GM19455 (cell line): ENCODE results near the gene GAS6.
"Not testable (repeated sequence)": the region's sequence is repeated elsewhere in the genome, so short reads cannot be mapped to it uniquely, and the experiment has no call there.

Experiments used
- ATAC-seq: cut with Tn5 transposase; IDR thresholded peaks from one replicate; pipeline ENCODE4 v1.9.1; 2021; ENCODE audit not compliant: unreplicated experiment

GAS6 gene

GRCh38 chr13:113840541-113841352 lies 23.1 kb downstream of the GAS6 start:
- no peak for ATAC-seq

GRCh38 chr13:113839536-113840204 lies 24.2 kb downstream of the GAS6 start:
- no peak for ATAC-seq

- no peak for ATAC-seq
Observed at GRCh38 chr13:113838711-113839201, 25.1 kb downstream of the GAS6 start.

GRCh38 chr13:113837560-113838355 lies 26.1 kb downstream of the GAS6 start:
- ATAC-seq, result no peak

GRCh38 chr13:113836768-113837559 lies 26.9 kb downstream of the GAS6 start:
- no peak for ATAC-seq

- ATAC-seq, result no peak
Observed at GRCh38 chr13:113835461-113836270, 28.2 kb downstream of the GAS6 start.

GRCh38 chr13:113834496-113835200 lies 29.2 kb downstream of the GAS6 start:
- no peak for ATAC-seq

- ATAC-seq, result not testable (repeated sequence)
Observed at GRCh38 chr13:113834006-113834405, 29.9 kb downstream of the GAS6 start.

- no peak for ATAC-seq
Observed at GRCh38 chr13:113833111-113833830, 30.6 kb downstream of the GAS6 start.

- no peak for ATAC-seq
Observed at GRCh38 chr13:113832631-113833030, 31.2 kb downstream of the GAS6 start.

GRCh38 chr13:113832205-113832604 lies 31.7 kb downstream of the GAS6 start:
- ATAC-seq, result no peak

- no peak for ATAC-seq
Observed at GRCh38 chr13:113831061-113831460, 32.8 kb downstream of the GAS6 start.

- ATAC-seq, result not testable (repeated sequence)
Observed at GRCh38 chr13:113830426-113830950, 33.4 kb downstream of the GAS6 start.

- no peak for ATAC-seq
Observed at GRCh38 chr13:113828282-113828825, 35.5 kb downstream of the GAS6 start.

- ATAC-seq, result no peak
Observed at GRCh38 chr13:113827021-113827420, 36.9 kb downstream of the GAS6 start.

- ATAC-seq, result not testable (repeated sequence)
Observed at GRCh38 chr13:113826446-113826845, 37.4 kb downstream of the GAS6 start.

- ATAC-seq, result no peak
Observed at GRCh38 chr13:113825841-113826240, 38.0 kb downstream of the GAS6 start.

- no peak for ATAC-seq
Observed at GRCh38 chr13:113823771-113824170, 40.1 kb downstream of the GAS6 start.
